HFF-Myc (cell line): ENCODE data around the gene NPAS2.

ENCODE experiments used
- DNase-seq: peaks from one replicate; pipeline ENCODE4 v3.0.0-alpha.2; 2011; ENCODE audit warnings: low read depth; ENCODE audit errors: extremely low read depth
- H3K4me3 ChIP-seq: replicated peaks from 2 replicates; pipeline ENCODE4 v1.5.1; 2011; ENCODE audit warnings: low read depth, mild to moderate bottlenecking, control low read depth, low read length
- CTCF ChIP-seq: IDR thresholded peaks from 2 replicates; pipeline ENCODE4 v1.5.1; 2012; ENCODE audit warnings: mild to moderate bottlenecking, low read depth, low read length, control low read depth; ENCODE audit errors: missing control alignments

The NPAS2 gene

GRCh38 chr2:100988630-100989417 is 168.9 kb downstream of the NPAS2 start:
- TF ChIP-seq CTCF: no peak
- DNase-seq: no peak
- H3K4me3 ChIP-seq: no peak overlapping the region

GRCh38 chr2:100989666-100990065 is 169.7 kb downstream of the NPAS2 start:
- DNase-seq: no peak
- no peak overlapping the region for H3K4me3 ChIP-seq
- no peak for TF ChIP-seq CTCF

- no peak for TF ChIP-seq CTCF
- H3K4me3 ChIP-seq: no peak overlapping the region
- DNase-seq: no peak
Observed at GRCh38 chr2:100990166-100990565, 170.2 kb downstream of the NPAS2 start.

- TF ChIP-seq CTCF: no peak
- no peak for DNase-seq
- no peak overlapping the region for H3K4me3 ChIP-seq
Observed at GRCh38 chr2:100990650-100991403, 170.9 kb downstream of the NPAS2 start.

- no peak overlapping the region for H3K4me3 ChIP-seq
- TF ChIP-seq CTCF: no peak
- no peak for DNase-seq
Observed at GRCh38 chr2:100991404-100991773, 171.4 kb downstream of the NPAS2 start.

GRCh38 chr2:100992262-100992661 is 172.3 kb downstream of the NPAS2 start:
- DNase-seq: no peak
- no peak for TF ChIP-seq CTCF
- H3K4me3 ChIP-seq: no peak overlapping the region
